Hepatocyte (in vitro differentiated cells): ENCODE results near the gene APAF1.

Source experiments
- CTCF ChIP-seq: fragments of 200-600 bp; sonication (generic); IDR thresholded peaks from 2 replicates; pipeline ENCODE4 v1.5.1; 2016; ENCODE audit warnings: antibody characterized with exemption, mild to moderate bottlenecking; ENCODE audit not compliant: poor library complexity
- EZH2 ChIP-seq: fragments of 200-600 bp; sonication (generic); IDR thresholded peaks from 2 replicates; pipeline ENCODE4 v1.6.1; 2016; ENCODE audit warnings: antibody characterized with exemption, mild to moderate bottlenecking, borderline replicate concordance
- EZH2phosphoT487 ChIP-seq: fragments of 200-600 bp; sonication (generic); IDR thresholded peaks from one replicate; pipeline ENCODE4 v1.6.1; 2018; ENCODE audit warnings: antibody characterized with exemption, mild to moderate bottlenecking, low read depth, moderate library complexity; ENCODE audit not compliant: unreplicated experiment, severe bottlenecking

DNA sequence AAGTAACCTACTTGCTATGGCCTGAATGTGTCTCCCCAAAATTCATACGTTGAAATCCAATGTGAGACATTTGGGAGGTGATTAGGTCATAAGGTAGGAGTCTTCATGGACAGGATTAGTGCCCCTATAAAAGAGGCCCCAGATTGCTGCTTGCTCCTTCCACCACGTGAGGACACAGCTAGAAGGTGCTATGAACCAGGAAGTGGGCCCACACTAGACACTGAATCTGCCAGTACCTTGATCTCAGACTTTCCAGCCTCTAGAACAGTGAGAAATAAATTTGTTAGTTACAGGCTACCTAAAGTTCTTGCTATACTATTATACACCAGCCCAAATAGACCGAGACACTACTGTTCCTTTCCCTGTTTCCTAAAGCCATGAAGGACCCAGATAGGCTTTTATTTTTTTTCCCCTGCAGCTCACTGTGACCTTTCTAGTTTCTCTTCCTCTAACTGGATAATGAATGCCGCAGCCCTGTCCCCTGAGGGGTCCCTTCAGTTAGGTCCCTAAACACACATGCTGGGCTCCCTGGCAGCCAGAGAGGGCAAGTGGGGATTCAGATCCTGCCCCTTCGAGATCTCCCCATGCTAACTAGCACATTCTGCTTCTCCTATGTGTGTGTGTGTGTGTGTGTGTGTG lies 32.3 kb upstream of the APAF1 start:
- TF ChIP-seq CTCF (no peak), EZH2phosphoT487 (no peak), EZH2 (no peak)
